Mucosa of stomach (tissue), 1 donor: Measurements from ENCODE around the gene CFAP61.

Experiments
- H3K27me3 ChIP-seq: one replicate; pipeline ENCODE4 v1.7.0; 2013; ENCODE audit warnings: mild to moderate bottlenecking, low read length; ENCODE audit not compliant: control insufficient read depth, insufficient read depth
- H3K36me3 ChIP-seq: one replicate; pipeline ENCODE4 v1.7.0; 2013; ENCODE audit warnings: low read length; ENCODE audit not compliant: control insufficient read depth, insufficient read depth
- H3K4me1 ChIP-seq: one replicate; pipeline ENCODE4 v1.7.0; 2013; ENCODE audit warnings: mild to moderate bottlenecking, low read length; ENCODE audit not compliant: control insufficient read depth, insufficient read depth
- H3K4me3 ChIP-seq: one replicate; pipeline ENCODE4 v1.7.0; 2013; ENCODE audit warnings: low read length
- H3K9ac ChIP-seq: one replicate; pipeline ENCODE4 v1.7.0; 2013; ENCODE audit warnings: mild to moderate bottlenecking, low read length, moderate library complexity
- H3K9me3 ChIP-seq: one replicate; pipeline ENCODE4 v1.7.0; 2013; ENCODE audit warnings: mild to moderate bottlenecking, low read length, moderate library complexity; ENCODE audit not compliant: control insufficient read depth
- donor health status: Pancreatic carcinoma.

CFAP61 gene

DNA sequence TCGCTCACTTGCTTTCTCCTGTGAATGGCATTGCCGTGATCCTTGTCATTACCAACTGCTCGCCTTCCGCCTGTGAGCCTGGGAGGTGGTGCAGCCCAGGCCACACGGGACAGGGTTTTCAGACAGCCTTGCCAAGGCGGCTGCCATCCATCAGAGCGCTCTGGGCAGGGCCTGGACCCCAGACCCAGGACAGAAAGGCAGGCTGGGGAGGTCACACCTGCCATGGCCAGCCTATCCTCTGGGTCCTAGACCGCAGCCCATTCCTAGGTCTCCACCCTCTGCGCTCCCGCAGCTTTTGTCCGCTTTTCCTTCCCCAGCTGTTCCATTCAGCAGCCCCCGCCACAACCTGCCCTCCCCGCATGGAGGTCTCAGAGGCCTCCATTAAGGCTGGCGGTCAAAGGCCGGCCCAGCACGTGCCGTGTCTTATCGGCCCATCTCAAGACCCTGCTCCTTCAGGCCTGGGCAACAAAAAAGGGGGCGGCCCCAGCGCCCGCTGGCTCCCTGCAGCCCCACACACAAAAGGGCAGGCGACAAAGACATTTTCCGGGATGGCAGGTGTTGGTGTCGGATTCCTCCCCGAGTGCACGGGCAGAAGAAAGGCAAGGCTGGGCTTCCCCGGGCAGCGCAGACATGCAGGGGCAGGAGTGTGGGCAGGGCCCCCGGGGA is 343.7 kb downstream of the CFAP61 start:
- no peaks in the 10 kb centered on the region for H3K4me1 ChIP-seq
- no peak overlapping the region for H3K4me3 ChIP-seq
- no peak overlapping the region for H3K9ac ChIP-seq
- no peaks in the 10 kb centered on the region for H3K27me3 ChIP-seq
- no peaks in the 10 kb centered on the region for H3K9me3 ChIP-seq
- H3K36me3 ChIP-seq = no peaks in the 10 kb centered on the region

DNA sequence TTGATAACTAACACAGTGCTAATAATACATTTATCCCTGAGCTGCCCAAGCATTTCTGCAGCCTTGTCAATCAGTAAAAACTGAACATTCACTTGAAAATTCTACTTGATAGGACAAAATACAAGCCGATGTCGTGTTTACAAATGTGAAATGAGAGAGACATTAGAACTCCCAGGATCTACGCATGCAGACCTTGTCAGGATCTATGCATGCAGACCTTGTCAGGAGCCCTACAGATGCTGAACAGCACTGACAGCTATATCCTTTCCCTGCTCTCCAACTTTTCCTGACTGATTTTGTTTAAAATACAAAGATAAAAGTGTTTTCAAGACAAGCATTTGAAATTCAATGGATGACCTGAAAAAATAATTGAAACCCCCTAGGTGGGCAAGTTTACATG is 344.5 kb downstream of the CFAP61 start:
- Histone ChIP-seq H3K4me1 (no peaks in the 10 kb centered on the region), H3K9ac (no peak overlapping the region), H3K4me3 (no peak overlapping the region), H3K9me3 (no peaks in the 10 kb centered on the region), H3K27me3 (no peaks in the 10 kb centered on the region), H3K36me3 (no peaks in the 10 kb centered on the region)

DNA sequence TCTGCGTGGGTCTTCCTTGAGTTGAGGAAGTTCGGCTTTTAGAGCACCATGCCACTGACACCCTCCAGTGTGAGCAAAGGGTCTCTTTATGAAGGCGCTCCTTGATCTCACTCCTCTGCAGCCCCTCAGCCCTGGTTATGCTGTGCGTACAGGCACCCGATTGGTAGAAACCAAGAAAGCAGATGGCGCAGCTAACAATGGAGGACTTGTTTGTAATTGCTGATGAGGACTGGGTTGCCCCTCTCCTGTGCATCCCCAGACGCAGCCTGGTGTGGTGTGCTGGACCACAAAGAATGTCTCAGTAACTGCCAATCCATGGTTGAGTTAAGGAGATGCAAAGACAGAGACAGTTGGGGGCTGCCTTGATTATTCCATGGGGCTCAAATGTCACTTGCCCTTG is 345.8 kb downstream of the CFAP61 start:
- H3K36me3 ChIP-seq = no peaks in the 10 kb centered on the region
- no peaks in the 10 kb centered on the region for H3K27me3 ChIP-seq
- H3K9me3 ChIP-seq = no peaks in the 10 kb centered on the region
- H3K9ac ChIP-seq = no peak overlapping the region
- H3K4me3 ChIP-seq = no peak overlapping the region
- H3K4me1 ChIP-seq = no peaks in the 10 kb centered on the region

DNA sequence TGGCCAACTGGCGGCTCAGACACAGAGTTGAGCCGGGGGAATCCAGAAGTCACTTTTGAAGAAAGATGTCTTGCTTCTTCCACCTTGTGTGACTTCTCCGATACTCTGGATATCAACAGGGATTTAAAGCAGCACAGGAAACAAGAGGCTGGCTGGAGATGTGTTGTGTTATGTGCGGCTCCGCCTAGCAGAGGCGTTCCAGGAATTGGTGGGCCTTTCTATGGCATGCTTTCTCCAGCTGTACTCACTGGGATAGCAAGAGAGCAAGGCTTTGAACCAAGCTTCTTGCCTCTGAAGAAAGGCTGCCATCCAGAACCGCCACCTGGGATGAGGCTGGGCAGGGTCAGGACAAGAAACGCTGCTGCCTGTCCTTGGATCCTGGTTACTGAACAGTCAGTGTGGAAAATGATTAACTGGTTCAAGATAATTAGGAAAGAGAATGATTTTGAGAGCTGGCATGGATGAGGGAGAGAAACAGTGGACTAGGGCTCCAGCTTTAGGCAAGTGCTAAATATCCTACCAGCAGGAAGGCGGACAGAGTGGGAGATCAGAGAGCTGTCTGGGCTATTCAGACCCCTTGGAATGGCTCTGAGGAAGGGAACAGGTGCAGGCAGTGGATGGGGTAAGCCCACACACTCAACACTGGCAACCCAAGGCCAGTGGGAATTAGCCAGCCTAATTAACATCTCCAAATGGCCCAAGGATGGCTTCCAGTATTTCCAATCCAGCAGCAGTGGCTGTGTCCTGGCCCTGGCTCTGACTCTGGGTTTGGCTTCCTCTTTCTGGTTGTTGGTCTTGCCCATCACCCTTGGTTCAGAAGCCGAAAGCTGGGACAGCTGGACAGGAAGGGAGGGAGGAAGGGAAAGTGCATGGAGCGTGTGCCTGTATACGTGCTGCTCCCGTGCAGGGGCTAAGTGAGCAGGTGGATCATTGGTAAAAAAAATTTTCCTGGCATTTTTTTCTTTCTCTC is 347.5 kb downstream of the CFAP61 start:
- Histone ChIP-seq H3K36me3 (no peaks in the 10 kb centered on the region), H3K4me3 (no peak overlapping the region), H3K4me1 (no peaks in the 10 kb centered on the region), H3K27me3 (no peaks in the 10 kb centered on the region), H3K9me3 (no peaks in the 10 kb centered on the region), H3K9ac (no peak overlapping the region)

DNA sequence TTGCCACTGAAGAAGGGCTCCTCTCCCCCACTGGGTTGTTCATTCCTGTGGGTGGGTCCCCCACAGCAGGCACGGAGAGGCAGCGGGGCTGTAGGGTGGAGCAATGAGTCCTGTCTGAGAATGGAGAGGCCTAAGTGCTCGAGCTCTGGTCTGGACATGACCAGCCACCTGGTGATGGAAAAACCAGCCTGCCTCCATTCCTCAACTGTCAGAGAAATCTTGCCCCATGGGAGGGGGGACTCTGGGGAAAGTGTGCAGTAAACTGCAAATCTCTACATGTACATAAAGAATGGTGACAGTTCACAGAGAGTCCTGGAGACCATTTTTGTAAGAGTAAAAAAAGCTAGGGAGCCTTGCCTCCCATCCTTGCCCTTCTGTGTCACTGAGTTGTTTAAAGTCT is 349.7 kb downstream of the CFAP61 start:
- Histone ChIP-seq H3K4me1 (no peaks in the 10 kb centered on the region), H3K27me3 (no peaks in the 10 kb centered on the region), H3K36me3 (no peaks in the 10 kb centered on the region), H3K4me3 (no peak overlapping the region), H3K9me3 (no peaks in the 10 kb centered on the region), H3K9ac (no peak overlapping the region)

DNA sequence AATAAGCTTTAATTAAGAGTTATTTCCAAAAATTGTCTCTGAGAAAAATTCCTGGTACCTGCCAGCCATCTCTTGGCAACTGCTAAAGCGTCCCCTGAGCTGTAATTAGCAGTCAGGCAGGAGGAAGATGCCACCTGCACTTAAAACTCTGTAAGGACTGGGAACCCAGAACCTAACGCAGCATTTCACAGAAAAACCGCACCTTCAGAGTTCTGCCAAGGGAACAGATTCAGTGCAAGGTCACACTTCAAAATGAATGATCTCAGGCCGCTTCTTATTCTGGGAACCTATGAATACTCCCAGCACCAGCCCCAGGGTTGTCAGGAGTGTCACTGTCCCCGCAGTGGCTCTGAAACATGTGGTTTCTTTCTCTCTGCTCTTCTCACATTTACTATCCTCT is 352.3 kb downstream of the CFAP61 start:
- no peaks in the 10 kb centered on the region for H3K4me1 ChIP-seq

DNA sequence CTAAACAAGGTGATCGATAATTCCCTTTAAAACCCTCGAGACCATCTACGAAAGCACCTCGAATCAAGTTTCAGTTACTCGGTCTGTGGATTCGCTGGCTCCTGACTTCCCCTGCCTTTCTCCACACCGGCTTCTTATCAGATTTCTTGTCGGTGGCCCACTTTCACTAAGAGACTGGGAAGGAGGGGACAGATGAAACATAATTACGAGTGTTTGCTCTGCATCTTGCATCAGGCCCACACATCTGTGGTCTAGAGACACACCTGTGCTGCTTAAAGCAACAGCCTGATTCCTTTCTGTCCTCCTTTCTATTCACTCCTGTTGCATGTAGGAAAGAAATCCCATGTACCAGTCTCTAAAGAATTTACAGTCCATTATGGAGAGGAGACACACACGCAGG is 353.3 kb downstream of the CFAP61 start:
- no peak overlapping the region for H3K9ac ChIP-seq
- H3K36me3 ChIP-seq = no peaks in the 10 kb centered on the region
- no peak overlapping the region for H3K4me3 ChIP-seq

More for the DNA sequence above, 352.3 kb downstream of the CFAP61 start:
- H3K27me3 ChIP-seq = no peaks in the 10 kb centered on the region
- no peaks in the 10 kb centered on the region for H3K9me3 ChIP-seq
- H3K36me3 ChIP-seq = no peaks in the 10 kb centered on the region
- H3K4me3 ChIP-seq = no peak overlapping the region
- H3K9ac ChIP-seq = no peak overlapping the region

DNA sequence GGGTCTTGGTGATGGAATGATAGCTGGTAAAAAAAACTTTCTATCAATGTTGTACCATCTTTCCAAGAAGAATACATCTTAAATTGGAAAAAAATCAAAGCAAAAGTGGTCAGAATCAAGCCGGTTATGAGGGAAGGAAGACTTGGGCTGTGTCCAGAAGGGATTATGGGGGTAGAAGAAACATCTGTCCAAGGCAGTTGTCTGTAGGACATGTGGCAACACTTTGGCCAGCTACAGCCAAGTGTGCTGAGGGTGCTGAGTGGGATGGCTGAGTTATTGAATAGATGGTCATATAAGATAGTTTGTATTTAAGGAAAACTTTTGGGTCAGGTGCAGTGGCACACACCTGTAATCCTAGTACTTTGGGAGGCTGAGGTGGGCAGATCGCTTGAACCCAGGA is 354.0 kb downstream of the CFAP61 start:
- H3K4me3 ChIP-seq = no peak overlapping the region
- H3K36me3 ChIP-seq = no peaks in the 10 kb centered on the region
- H3K4me1 ChIP-seq = no peaks in the 10 kb centered on the region
- no peaks in the 10 kb centered on the region for H3K27me3 ChIP-seq
- no peaks in the 10 kb centered on the region for H3K9me3 ChIP-seq
- H3K9ac ChIP-seq = no peak overlapping the region

More for the DNA sequence above, 353.3 kb downstream of the CFAP61 start:
- H3K4me1 ChIP-seq = no peaks in the 10 kb centered on the region
- H3K9me3 ChIP-seq = no peaks in the 10 kb centered on the region
- no peaks in the 10 kb centered on the region for H3K27me3 ChIP-seq

DNA sequence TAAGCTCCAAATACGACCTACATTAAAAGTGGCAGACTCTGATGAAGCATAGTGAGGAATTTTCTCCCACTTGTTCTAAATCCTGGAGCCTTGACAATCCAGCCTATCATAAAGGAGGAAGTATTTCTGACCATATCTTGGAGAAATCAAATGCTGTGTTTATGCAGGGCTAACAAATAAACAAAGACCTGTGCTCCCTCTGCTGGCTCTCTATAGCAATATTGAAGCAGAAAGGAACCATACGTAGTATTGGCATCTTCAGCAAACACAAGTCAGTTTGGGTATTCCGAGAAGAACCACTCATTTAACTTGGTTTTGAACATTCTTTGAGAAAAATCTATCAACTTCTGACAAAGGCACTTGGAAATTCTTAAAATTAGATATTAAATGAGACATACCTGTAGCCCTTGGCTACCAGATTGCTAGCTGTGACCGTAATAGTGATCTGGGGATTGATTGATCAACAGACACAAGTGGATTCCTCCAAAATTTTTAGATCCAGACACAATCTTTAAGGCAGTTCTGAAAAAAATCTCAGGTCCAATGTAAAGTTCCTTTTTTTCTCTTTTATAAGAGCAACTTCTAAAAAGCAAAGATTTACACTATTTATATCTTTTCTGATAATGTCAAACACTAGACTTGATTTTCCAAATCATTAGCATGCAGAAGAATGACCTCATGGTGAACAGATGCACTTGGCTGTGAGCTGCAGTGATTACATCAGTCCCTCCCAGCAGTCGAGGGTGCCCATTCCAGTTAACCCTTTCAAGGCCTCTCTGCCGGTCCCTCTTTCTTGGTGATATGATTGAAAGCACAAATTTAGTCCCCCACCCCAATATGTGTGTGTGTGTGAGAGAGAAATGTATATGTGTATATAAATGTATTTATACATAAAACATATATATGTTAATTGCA is 355.8 kb downstream of the CFAP61 start:
- Histone ChIP-seq H3K9me3 (no peaks in the 10 kb centered on the region), H3K36me3 (no peaks in the 10 kb centered on the region), H3K4me3 (no peak overlapping the region), H3K27me3 (no peaks in the 10 kb centered on the region), H3K9ac (no peak overlapping the region), H3K4me1 (no peaks in the 10 kb centered on the region)

DNA sequence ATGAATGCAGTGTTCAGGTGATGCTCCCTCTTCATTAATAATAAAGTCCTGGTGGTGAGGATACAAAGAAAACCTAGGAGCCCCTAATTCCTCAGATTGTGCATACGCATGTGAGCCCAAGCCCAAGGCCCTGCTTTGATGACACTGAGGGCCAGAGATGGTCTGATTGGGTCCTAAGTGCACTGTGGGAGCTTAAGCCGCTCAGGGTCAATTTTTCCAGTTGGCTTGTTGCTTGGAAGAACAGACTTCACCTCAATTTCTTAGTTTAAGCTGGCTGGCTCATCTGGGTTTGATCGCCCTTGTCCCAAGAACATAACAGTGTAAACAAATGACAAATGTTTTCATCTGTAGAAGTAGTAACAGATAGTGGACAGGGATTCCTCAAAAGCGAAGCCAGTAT is 357.0 kb downstream of the CFAP61 start:
- H3K36me3 ChIP-seq = no peaks in the 10 kb centered on the region
- H3K4me3 ChIP-seq = no peak overlapping the region
- H3K27me3 ChIP-seq = no peaks in the 10 kb centered on the region
- no peaks in the 10 kb centered on the region for H3K4me1 ChIP-seq
- no peaks in the 10 kb centered on the region for H3K9me3 ChIP-seq
- H3K9ac ChIP-seq = no peak overlapping the region
